ENCODE results near the gene FSTL1. TPM values are rescaled to one million over a fixed set of nuclear protein-coding genes. Genes with fewer than 3 reads are reported as not detected.
"Not testable (repeated sequence)": the region's sequence is repeated elsewhere in the genome, so short reads cannot be mapped to it uniquely, and the experiment has no call there.

Gene FSTL1
- polyA plus RNA-seq, 2 of the 4 experiments (the other 2 are of a cell fraction): 57.7 to 118 TPM

- CTCF ChIA-PET: interaction anchor here (0.7 to 1.2 kb wide), 2 partner anchors 10 to 176 kb away, joined by 3 read pairs; no protein-coding TSS in a partner anchor
- no peak for FAIRE-seq
- POLR2A ChIA-PET: no interaction called here
Measured at GRCh38 chr3:120382941-120383447, 67.8 kb downstream of the FSTL1 start.

GRCh38 chr3:120381503-120381902, 69.3 kb downstream of the FSTL1 start:
- TF ChIP-seq MAFK (IDR thresholded peaks at IDR 0.05; ENCODE audit: partially characterized antibody): peak; percentile 39
- TF ChIP-seq CEBPB (IDR thresholded peaks at IDR 0.05): no peak
- FAIRE-seq: no peak
- no peaks in the 10 kb centered on the region for H3K9me3 ChIP-seq
- ATAC-seq: no peak
- no peak overlapping the region for H3K4me2 ChIP-seq
- no peak for DNase-seq (ENCODE audit: low read depth in 1 of 2, low spot score in 1 of 2)
- no peak overlapping the region for H3K4me3 ChIP-seq
- H3K4me1 ChIP-seq: no peaks in the 10 kb centered on the region
- H3K27ac ChIP-seq: no peak overlapping the region
- 49% methylated on average over 2 of the region's 2 CpGs for WGBS (ENCODE audit: missing lambda C conversion rate)
- POLR2A ChIA-PET: no interaction called here
- CTCF ChIA-PET: no interaction called here

More at GRCh38 chr3:120382941-120383447, 67.8 kb downstream of the FSTL1 start:
- Histone ChIP-seq H3K27ac (no peak overlapping the region), H3K4me1 (no peaks in the 10 kb centered on the region), H3K9me3 (no peaks in the 10 kb centered on the region), H3K4me3 (no peak overlapping the region), H3K4me2 (no peak overlapping the region)
- ATAC-seq (no peak), DNase-seq (ENCODE audit: low read depth in 1 of 2, low spot score in 1 of 2) (no peak)
- no peak for TF ChIP-seq BCL3 (IDR thresholded peaks at IDR 0.05)
- TF ChIP-seq FOSB (CRISPR knock-in tag; IDR thresholded peaks at IDR 0.05): no peak
- no peak for TF ChIP-seq EHF (CRISPR knock-in tag; IDR thresholded peaks at IDR 0.05)
- TF ChIP-seq HEYL (CRISPR knock-in tag; IDR thresholded peaks at IDR 0.05): no peak
- 18% methylated on average over 2 of the region's 2 CpGs for whole genome bisulfite sequencing (ENCODE audit: missing lambda C conversion rate)

GRCh38 chr3:120377948-120378347, 72.8 kb downstream of the FSTL1 start:
- DNase-seq (ENCODE audit: low read depth in 1 of 2, low spot score in 1 of 2); H3K9me3 ChIP-seq; FAIRE-seq; H3K4me2 ChIP-seq; H3K4me1 ChIP-seq; H3K4me3 ChIP-seq; POLR2A ChIA-PET; ATAC-seq; H3K27ac ChIP-seq; CTCF ChIA-PET: not testable (repeated sequence)
- 49% methylated on average over 5 of the region's 12 CpGs for WGBS (ENCODE audit: missing lambda C conversion rate)

- ATAC-seq (no peak), DNase-seq (ENCODE audit: low read depth in 1 of 2, low spot score in 1 of 2) (no peak), FAIRE-seq (no peak)
- Histone ChIP-seq H3K27ac (no peak overlapping the region), H3K4me2 (no peak overlapping the region), H3K4me3 (no peak overlapping the region), H3K4me1 (no peaks in the 10 kb centered on the region), H3K9me3 (no peaks in the 10 kb centered on the region)
- ChIA-PET POLR2A (no interaction called here), CTCF (no interaction called here)
- no peak for TF ChIP-seq HMGXB4 (CRISPR knock-in tag; IDR thresholded peaks at IDR 0.05; ENCODE audit: borderline replicate concordance)
- no peak for TF ChIP-seq RAD21 (conservative IDR thresholded peaks at IDR 0.05 in 1 of 2, IDR thresholded peaks at IDR 0.05 in 1 of 2)
- no peak for TF ChIP-seq ELK1 (IDR thresholded peaks at IDR 0.05; ENCODE audit: low read depth, low read length)
- TF ChIP-seq POLR2AphosphoS2 (conservative IDR thresholded peaks at IDR 0.05; ENCODE audit: low read length): no peak
- TF ChIP-seq FOSL2 (IDR thresholded peaks at IDR 0.05): no peak
- no peak for TF ChIP-seq FOSL2 (CRISPR knock-in tag; IDR thresholded peaks at IDR 0.05)
- TF ChIP-seq HEYL (CRISPR knock-in tag; IDR thresholded peaks at IDR 0.05): no peak
- TF ChIP-seq NPAS2 (CRISPR knock-in tag; IDR thresholded peaks at IDR 0.05; ENCODE audit: borderline replicate concordance): no peak
- TF ChIP-seq ATOH8 (CRISPR knock-in tag; IDR thresholded peaks at IDR 0.05; ENCODE audit: low read depth): no peak
- no peak for TF ChIP-seq RCOR1 (IDR thresholded peaks at IDR 0.05; ENCODE audit: low read depth, low read length)
- TF ChIP-seq EHF (CRISPR knock-in tag; IDR thresholded peaks at IDR 0.05): no peak
- no peak for TF ChIP-seq HDAC2 (IDR thresholded peaks at IDR 0.05)
- no peak for TF ChIP-seq ESRRA (IDR thresholded peaks at IDR 0.05; ENCODE audit: borderline replicate concordance, low read length)
- no peak for TF ChIP-seq HOXA7 (CRISPR knock-in tag; IDR thresholded peaks at IDR 0.05)
- TF ChIP-seq REST (IDR thresholded peaks at IDR 0.05): no peak
- no peak for TF ChIP-seq CBX8 (IDR thresholded peaks at IDR 0.05)
- no peak for TF ChIP-seq RNF2 (IDR thresholded peaks at IDR 0.05; ENCODE audit: borderline replicate concordance, low read depth)
Measured at GRCh38 chr3:120370463-120370862, 80.3 kb downstream of the FSTL1 start.
